GM11168 (cell line): Measurements from ENCODE around the gene ZFP69B.

Source experiments
- in situ Hi-C: fragments of 300-500 bp; cut with MboI; formaldehyde crosslinking; loops from one replicate; pipeline ENCODE4 v1.12.0; 2022; ENCODE audit warnings: low sequenced_read_pairs; ENCODE audit not compliant: unreplicated experiment

The ZFP69B gene

DNA sequence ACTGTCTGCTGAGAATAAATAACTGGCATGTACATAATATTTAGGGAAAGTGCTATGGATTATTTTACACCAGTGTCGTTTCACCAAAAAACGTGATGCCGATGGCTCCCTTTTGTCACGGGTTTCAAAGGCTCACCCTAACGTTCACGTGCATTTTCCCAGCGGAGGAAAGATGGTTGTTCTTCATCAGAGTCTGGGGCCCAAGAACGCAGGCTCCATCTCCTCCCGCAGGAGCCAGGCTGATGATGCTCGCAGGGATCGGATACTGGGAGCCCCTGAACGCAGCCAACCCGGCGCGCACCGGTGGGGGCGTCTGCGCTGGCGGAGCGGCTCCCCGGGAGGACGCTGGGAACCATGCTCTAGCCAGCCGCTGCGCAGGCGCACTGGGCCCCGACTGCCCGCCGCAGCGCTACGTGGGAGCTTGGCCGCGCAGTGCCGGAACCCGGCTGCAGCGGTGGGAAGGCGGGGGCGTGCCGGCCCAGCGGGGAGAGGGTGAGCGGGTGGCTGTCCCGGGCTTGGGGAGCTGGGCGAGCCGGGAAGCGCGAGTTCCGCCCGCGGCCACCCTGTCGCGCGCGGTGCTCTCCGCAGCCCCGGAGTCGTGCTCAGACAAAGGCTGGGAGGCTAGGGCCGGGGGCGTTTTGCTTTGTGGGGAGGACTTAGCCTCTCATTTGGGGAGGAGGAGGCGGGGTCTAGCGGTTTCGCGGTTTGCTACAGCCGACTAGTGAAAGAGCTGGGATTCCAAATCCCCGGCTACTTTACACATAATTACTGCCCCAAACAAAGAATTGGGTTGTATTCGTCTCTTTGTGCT is at the start of gene ZFP69B:
TSS of gene ZFP69B (plus strand) at position 793 of the 811 bp plus-strand sequence. CDS start 486 bp downstream, outside the sequence.
- in situ Hi-C loops: no loop called here

DNA sequence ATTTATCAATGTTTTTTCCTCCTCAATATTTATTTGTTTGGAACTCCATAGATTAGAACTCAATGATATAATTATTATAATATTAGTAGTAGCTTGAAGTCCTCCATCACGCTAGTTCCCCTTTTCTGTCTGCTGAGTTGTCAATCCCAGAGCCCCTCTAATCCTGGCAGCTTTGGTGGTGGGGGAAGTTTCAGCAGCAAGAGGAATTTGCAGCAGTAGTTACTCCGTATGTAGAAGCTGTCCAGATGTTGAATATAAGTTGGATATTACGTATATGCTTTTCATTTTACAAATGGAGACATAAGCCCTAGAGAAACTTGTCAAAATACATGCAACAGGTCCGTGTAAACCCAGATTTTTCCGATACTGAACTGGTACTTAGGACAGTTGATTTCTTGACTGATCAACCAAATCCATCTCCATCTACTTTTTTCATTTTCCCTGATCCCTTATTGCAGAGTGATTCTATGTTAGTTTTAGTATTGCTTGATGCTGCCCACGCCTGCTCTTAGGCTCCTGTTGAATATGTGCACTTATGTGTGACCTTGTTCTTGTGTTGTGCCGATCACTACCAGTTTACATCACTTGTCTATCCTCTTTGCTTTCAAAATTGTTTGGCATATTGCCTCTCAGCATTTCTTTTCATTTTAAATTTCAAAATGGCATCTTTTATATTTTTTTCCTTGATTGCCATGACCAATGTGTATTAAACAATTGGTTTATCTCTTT is 48.6 kb upstream of the ZFP69B start:
- in situ Hi-C loops: loop anchor here (10.0 kb wide), 1 partner anchor 257 kb away; no protein-coding TSS in a partner anchor

DNA sequence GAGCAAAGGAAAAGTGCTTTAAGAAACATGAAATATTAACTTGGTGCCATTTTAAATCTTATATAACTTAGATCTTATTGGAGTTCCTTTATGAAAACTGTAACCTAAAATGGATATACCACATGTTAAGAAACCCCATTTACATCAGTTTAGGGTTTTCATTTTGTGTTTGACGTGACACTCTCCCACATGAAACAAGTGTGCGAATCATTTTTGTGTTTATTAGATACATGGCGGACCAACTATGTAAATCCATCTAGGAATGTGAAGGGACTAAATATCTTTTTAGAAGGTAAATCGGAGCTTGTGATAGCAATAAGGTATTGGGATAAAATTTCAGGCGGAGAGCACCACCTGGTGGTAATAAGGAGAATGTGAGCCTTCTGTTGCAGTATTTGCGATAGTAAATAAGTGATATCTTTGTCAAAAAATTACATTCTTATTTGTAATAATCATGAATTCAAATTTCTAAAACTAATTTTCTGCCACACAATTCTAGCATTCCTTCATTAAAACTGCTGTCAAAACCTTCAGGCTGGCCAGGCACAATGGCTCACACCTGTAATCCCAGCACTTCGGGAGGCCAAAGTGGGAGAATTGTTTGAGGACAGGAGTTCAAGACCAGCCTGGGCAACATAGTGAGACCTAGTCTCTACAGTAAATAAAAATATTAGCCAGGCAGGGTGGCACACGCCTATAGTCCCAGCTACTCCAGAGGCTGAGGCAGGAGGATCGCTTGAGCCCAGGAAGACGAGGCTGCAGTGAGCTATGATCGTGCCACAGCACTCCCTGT is 45.4 kb upstream of the ZFP69B start:
- in situ Hi-C loops: loop anchor here (10.0 kb wide), 1 partner anchor 260 kb away; no protein-coding TSS in a partner anchor

DNA sequence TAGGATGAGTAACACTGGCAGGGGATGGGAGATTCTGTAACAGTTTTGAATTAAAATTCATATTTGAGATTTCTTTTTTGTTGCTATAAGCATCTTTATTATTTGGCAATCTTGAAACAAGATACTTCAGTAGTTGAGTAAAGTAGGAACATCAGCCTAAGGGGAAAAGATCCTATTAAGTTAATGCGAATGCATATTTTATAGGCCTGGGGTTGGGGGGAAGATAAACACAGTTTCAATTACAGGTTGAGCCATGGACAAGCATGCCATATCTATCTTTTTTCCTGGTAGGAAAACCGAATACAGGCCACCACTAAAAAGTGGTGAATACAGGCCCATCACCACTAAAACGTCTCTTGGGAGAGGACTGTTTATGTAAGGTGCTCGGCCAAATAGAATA is 44.5 kb upstream of the ZFP69B start:
- in situ Hi-C loops: loop anchor here (10.0 kb wide), 1 partner anchor 261 kb away; no protein-coding TSS in a partner anchor

DNA sequence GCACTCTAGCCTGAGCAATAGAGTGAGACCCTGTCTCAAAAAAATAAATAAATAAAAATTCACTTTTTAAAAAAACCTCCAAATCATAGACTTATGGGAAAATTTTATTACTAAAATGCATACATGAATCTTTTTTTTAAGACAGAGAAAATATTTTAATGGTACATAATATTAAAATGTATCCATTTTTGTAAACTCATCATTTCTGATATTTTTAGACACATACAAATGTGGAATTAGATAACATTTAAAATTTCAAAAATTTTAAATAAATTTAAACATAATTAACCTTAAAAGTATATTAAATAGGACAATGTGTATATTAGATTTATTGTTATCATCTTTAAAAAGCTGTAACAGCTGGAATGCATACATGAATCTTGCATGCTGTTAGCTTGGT is 42.8 kb upstream of the ZFP69B start:
- in situ Hi-C loops: loop anchor here (10.0 kb wide), 1 partner anchor 263 kb away; no protein-coding TSS in a partner anchor

DNA sequence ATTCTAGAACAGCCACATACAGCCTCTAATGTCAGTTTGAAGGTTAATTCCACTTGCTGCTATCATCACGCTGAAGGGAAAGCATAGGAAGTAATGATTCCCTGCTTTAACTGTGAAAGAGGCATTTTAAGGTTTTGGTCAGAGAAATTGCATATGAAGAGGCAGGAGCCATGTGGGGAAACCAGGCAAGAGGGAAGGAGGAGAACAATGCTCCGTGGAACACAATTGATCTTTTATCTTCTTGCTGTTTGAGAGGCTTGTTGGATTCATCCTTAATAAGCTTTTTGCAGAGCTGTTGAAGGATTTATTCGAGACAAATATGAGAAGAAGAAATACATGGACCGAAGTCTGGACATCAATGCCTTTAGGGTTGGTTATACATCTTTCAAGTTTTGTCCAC is 40.8 kb upstream of the ZFP69B start:
- in situ Hi-C loops: loop anchor here (10.0 kb wide), 1 partner anchor 265 kb away; no protein-coding TSS in a partner anchor

DNA sequence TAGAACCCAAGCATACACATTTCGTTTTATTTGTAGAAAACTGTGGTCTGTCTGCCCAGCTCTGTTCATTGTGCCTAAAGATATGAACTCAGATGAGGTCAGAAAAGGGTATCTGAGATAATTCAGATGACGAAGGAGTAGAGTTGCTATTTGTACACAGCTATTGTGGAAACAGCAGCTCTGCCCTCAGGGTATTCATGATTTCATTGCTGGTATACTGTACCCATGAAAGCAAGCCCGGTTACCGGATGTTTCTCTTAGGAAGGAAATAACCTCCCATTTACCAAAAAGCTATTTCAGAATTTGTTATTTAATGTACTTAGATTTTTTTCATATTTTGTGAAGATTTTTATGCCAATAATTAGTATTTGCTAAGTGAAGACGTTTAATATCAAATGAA is 39.0 kb upstream of the ZFP69B start:
- in situ Hi-C loops: no loop called here

DNA sequence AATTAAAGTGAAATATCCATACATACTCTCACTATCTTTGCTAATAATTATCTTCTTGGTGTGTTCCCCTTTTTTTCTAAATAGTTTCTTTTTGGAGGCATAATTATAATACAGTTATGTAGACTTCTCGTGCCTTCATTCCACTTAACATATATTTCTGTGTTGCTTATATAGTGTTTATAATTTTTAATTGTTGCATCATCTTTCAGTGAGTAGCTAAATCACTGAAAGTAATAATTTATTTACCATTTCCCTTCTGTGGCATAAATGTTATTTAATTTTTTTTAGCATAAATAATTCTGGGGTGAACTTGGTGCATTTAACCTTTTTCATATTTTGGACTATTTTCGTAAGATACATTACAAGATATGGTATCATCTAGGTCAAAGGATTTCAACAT is 38.4 kb upstream of the ZFP69B start:
- in situ Hi-C loops: no loop called here

DNA sequence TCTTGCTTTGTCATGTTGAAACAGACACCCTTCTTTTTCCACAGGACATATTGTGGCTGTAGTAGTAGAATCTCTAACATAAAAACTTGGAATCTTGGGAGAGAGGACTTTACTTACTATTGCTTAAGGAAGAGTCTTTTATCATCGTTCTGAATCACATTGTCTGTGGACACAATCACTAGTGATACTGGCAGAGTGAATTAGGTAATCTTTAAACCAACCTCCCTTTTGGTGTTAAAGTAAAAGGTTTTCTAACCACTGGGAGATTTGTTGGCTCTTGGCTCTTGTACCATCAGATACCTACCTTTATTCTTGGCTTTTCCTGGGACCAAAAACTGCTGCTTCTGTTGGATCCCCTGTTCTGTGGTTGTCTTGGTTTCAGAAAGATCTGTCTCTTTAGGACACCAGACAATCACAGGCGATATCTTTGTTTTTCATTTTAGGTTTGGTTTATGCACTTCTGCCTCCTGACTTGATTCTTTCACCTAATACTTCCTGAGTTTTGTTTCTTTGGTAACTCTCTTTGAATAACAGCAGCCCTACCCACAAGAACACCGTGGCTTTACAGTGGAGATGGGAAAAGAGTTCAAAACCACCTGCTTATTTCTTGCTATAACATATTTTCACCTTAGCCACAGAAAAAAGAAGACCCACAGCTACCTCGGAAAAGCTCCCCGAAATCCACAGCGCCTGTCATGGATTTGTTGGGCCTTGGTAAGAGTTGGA is 36.6 kb upstream of the ZFP69B start:
- in situ Hi-C loops: no loop called here

DNA sequence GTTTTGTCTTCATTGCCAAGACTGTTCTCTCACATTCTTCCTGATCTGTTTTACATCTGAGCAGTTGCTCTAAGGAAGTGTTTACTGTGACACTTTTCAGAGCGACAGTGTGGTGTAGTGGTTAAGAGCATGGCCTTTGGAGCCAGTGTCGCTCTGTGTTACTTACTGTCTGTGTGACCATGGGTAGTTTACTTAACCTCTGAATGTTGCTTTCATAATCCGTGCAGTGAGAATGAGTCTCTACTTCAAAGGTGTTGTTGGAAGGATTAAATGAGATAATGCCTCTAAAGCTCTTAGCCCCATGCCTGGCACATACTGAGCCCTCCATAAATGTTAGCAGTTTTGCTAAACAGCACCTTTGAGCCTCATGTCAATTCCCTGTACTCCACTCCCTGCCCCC is 35.9 kb upstream of the ZFP69B start:
- in situ Hi-C loops: no loop called here

DNA sequence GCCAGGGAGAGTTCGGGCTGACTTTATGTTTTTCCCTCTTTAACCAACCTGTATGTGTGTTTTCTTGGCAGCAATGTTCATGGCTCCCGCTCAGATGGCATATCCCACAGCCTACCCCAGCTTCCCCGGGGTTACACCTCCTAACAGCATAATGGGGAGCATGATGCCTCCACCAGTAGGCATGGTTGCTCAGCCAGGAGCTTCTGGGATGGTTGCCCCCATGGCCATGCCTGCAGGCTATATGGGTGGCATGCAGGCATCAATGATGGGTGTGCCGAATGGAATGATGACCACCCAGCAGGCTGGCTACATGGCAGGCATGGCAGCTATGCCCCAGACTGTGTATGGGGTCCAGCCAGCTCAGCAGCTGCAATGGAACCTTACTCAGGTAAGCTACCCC is 33.6 kb upstream of the ZFP69B start:
- in situ Hi-C loops: no loop called here

DNA sequence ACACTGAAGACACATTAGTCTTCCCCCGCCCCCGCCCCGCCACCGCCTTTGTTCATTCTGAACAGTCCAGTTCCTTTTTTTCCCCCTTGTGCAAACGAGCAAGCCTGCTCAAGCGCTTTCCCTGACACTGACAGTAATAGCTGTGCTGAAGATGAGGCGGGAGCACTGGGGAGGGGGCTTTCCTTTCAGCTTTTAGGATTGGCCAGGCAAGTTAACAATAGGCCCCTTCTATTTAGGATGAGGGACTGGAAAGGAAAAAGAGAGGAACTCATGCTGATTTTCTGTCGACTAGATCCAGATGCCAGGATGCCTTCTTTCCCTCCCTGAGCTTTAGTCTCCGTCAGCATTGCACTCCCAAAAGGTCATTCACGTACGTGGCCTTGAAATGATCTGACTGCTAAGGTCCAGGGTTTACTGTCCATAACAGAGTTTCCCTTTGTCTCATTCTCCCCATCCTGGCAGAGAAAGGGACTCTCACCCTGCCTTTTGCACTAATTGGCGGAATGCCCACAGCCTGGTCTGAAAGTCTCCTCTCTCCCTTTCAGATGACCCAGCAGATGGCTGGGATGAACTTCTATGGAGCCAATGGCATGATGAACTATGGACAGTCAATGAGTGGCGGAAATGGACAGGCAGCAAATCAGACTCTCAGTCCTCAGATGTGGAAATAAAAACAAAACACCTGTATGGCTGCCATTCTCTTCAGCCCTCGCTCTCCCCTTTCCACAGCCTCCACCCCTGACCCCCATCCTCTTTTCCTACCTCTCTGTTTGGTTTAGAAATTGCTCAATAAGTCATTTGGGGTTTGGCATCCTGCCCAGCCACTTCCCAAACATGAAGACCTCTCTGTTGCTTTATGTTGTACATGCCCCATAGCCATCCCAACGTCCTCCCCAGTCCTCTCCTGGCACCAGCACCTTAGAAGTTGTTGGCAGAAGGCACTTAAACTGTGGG is 28.6 kb upstream of the ZFP69B start:
- in situ Hi-C loops: no loop called here

DNA sequence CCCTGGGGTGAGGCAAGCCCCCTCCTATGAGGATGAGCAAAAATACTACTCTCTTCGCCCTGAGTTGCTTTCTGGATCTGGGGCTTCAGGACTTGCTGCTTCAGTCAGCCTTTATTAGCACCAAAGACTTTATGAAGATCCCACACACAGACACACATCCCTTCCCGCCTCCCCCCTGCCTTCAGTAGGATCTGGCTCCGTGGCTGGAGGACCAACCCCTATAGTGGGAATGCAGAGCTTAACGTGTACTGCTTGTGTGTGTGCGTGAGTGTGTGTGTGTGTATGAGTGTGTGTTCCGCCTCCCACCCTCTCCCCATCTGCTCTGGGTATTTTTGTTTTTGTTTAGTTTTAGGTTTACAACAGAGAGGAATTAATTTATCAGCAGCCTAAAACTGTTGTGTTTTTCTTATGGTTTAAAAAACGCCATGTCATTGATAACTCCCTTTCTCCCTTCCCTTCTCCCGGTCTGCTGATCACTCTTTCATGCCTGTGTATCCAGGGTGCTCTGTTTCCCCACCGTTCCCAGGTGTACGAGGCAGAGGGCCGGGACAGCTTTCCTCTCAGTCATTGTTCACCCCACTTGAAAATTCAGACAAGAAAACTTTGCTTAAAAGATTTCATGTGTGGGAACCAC is 27.5 kb upstream of the ZFP69B start:
- in situ Hi-C loops: no loop called here

DNA sequence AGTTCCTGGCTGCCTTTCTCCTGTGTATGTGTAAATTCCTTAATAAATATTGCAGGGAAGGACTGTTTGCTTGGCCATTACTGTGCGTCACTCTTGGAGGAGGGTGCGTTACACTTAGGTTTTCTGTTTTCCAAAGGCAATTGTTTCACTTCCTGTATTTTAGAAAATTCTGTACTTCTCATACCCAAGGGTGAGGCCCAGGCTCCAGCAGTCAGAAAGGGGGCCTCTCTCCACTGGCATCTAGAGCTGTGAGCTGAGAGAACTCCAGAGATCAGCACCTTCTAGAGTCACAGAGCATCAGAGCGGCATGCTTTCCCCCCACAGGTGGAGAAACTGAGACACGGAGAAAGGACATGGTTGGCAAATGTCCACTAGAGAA is 27.0 kb upstream of the ZFP69B start:
- in situ Hi-C loops: no loop called here

DNA sequence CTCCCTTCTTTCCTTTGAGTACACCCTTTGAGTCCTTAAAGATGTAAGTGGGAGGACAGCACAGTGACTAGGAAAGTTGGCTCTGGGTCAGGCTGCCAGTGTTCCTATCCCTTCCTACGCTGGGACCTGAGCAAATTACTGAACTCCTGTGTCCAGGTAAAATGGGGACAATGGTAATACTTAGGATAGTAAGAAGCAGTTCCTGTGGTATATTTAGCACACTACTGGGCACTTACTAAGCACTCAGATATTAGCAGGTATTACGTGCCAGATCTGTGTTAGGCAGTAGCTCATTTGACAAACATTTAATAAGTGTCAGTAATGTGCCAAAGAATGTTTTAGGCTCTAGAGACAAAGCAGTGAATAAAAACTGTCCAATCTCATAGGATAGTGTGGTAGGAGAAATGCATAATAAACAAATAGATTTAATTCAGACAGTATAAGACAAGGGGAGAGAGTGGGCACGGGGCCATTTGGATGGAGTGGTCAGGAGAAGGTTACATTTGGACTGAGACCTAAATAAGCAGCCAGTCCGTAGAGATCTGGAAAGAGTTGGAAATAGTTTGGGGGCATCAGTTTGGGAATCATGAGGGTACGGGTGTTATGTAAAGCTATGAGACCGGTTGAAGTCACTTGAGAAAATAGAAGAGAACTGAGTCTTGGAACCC is 26.2 kb upstream of the ZFP69B start:
- in situ Hi-C loops: no loop called here

DNA sequence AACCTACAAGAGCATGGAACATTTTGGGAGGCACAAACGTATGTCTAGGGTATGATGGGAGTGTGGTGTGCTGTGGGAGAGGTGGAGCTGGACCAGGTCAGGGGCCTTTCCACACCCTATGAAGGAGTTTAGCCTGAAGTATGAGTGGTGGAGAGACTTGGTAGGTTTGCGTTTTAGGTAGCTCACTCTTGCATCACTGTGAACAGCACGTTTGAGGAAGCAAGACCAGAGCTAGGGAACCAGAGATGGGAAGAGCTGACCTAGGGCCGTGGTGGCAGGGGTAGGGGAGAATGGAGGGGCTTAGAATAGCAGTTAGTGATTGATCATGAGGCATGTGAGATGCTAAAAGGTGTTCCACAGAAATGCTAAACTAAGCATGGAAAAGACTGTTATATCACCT is 25.1 kb upstream of the ZFP69B start:
- in situ Hi-C loops: no loop called here

DNA sequence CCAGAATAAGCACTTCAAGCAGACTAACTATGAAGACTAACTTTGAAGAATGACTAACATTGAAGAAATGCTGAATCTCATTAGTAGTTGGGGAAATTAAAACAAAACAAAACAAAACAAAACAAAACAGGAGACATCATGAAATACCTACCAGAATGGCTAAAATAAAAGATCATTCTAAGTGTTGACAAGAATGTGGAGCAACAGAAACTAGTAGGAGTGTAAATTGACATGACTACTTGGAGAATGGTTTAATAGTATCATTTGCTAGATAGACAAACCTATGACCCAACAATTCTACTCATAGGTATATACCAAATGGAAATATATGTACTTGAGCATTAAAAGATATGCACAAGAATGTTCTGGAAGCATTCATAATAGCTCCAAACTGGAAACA is 18.9 kb upstream of the ZFP69B start:
- in situ Hi-C loops: no loop called here
